Measurements from ENCODE around the gene MKKS. TPM values are rescaled to one million over a fixed set of nuclear protein-coding genes. Genes with fewer than 3 reads are reported as not detected.

Gene MKKS
- total RNA-seq, 1 donor from 2014 or later: 22.3 TPM

GRCh38 chr20:10434467-10434831, 427 bp upstream of the MKKS start:
- peak; percentile 80 for DNase-seq (ENCODE audit: low read depth, low spot score)
- Mint-ChIP-seq H3K27ac (ENCODE audit: unreplicated experiment) (peak overlapping the region; percentile 95), H3K4me1 (peaks cover 40% of the 10 kb centered on the region), H3K4me3 (peak overlapping the region; percentile 97), H3K36me3 (ENCODE audit: low read depth) (peaks cover 2% of the 10 kb centered on the region), H3K27me3 (ENCODE audit: low read depth) (no peaks in the 10 kb centered on the region), H3K9me3 (no peaks in the 10 kb centered on the region)
- no peak for TF ChIP-seq CTCF (conservative IDR thresholded peaks at IDR 0.05)

- TF ChIP-seq CTCF (conservative IDR thresholded peaks at IDR 0.05): no peak
- Mint-ChIP-seq H3K27ac (ENCODE audit: unreplicated experiment) (peak overlapping the region; percentile 13), H3K4me3 (peak overlapping the region; percentile 97), H3K4me1 (peaks cover 47% of the 10 kb centered on the region), H3K36me3 (ENCODE audit: low read depth) (peaks cover 2% of the 10 kb centered on the region), H3K9me3 (no peaks in the 10 kb centered on the region), H3K27me3 (ENCODE audit: low read depth) (no peaks in the 10 kb centered on the region)
- DNase-seq (ENCODE audit: low read depth, low spot score): no peak
Measured at GRCh38 chr20:10433014-10433622, 904 bp downstream of the MKKS start.

- H3K9me3 Mint-ChIP-seq: no peaks in the 10 kb centered on the region
- no peak for TF ChIP-seq CTCF (conservative IDR thresholded peaks at IDR 0.05)
- H3K27ac Mint-ChIP-seq (ENCODE audit: unreplicated experiment): no peak overlapping the region
- peaks cover 48% of the 10 kb centered on the region for H3K4me1 Mint-ChIP-seq
- peak overlapping the region; percentile 54 for H3K4me3 Mint-ChIP-seq
- DNase-seq (ENCODE audit: low read depth, low spot score): no peak
- no peaks in the 10 kb centered on the region for H3K27me3 Mint-ChIP-seq (ENCODE audit: low read depth)
- H3K36me3 Mint-ChIP-seq (ENCODE audit: low read depth): peaks cover 2% of the 10 kb centered on the region
Measured at GRCh38 chr20:10432079-10432478, 1.9 kb downstream of the MKKS start.

- H3K9me3 Mint-ChIP-seq: no peaks in the 10 kb centered on the region
- H3K4me1 Mint-ChIP-seq: peaks cover 49% of the 10 kb centered on the region
- no peak for TF ChIP-seq CTCF (conservative IDR thresholded peaks at IDR 0.05)
- no peak for DNase-seq (ENCODE audit: low read depth, low spot score)
- peak overlapping the region; percentile 73 for H3K4me3 Mint-ChIP-seq
- H3K27me3 Mint-ChIP-seq (ENCODE audit: low read depth): no peaks in the 10 kb centered on the region
- peaks cover 4% of the 10 kb centered on the region for H3K36me3 Mint-ChIP-seq (ENCODE audit: low read depth)
- no peak overlapping the region for H3K27ac Mint-ChIP-seq (ENCODE audit: unreplicated experiment)
Measured at GRCh38 chr20:10430704-10431103, 3.3 kb downstream of the MKKS start.

- Mint-ChIP-seq H3K27me3 (ENCODE audit: low read depth) (no peaks in the 10 kb centered on the region), H3K27ac (ENCODE audit: unreplicated experiment) (no peak overlapping the region), H3K9me3 (no peaks in the 10 kb centered on the region), H3K36me3 (ENCODE audit: low read depth) (peaks cover 4% of the 10 kb centered on the region), H3K4me3 (no peak overlapping the region), H3K4me1 (peaks cover 42% of the 10 kb centered on the region)
- TF ChIP-seq CTCF (conservative IDR thresholded peaks at IDR 0.05): no peak
- no peak for DNase-seq (ENCODE audit: low read depth, low spot score)
Measured at GRCh38 chr20:10430000-10430466, 4.0 kb downstream of the MKKS start.
